Activated naive CD8-positive, alpha-beta T cell treated with anti-CD3 and anti-CD28 coated beads for 36 hours (primary cell): ENCODE data around the gene SLC35B4. TPM values are rescaled to one million over a fixed set of nuclear protein-coding genes. Genes with fewer than 3 reads are reported as not detected.
"Not testable (repeated sequence)": the region's sequence is repeated elsewhere in the genome, so short reads cannot be mapped to it uniquely, and the experiment has no call there.

ENCODE experiments used
- DNase-seq: peaks from one replicate; pipeline ENCODE4 v3.0.0; 2021
- H3K27ac Mint-ChIP-seq: one replicate; pipeline ENCODE4 v1.8.0; 2022; ENCODE audit warnings: mild to moderate bottlenecking, moderate library complexity, mixed read lengths
- H3K27me3 Mint-ChIP-seq: one replicate; pipeline ENCODE4 v1.8.0; 2022; ENCODE audit warnings: mild to moderate bottlenecking, mixed read lengths
- H3K36me3 Mint-ChIP-seq: one replicate; pipeline ENCODE4 v1.8.0; 2021; ENCODE audit warnings: mild to moderate bottlenecking, mixed read lengths
- H3K4me1 Mint-ChIP-seq: one replicate; pipeline ENCODE4 v1.8.0; 2021; ENCODE audit warnings: mixed read lengths
- H3K4me3 Mint-ChIP-seq: one replicate; pipeline ENCODE4 v1.8.0; 2022; ENCODE audit warnings: mild to moderate bottlenecking, moderate library complexity, mixed read lengths
- H3K9me3 Mint-ChIP-seq: one replicate; pipeline ENCODE4 v1.8.0; 2022; ENCODE audit warnings: mixed read lengths
- total RNA-seq, 2 experiments: library from RNA; stranded (reverse); gene quantifications; one replicate each; pipeline ENCODE4 v1.2.3, GENCODE V29; 2021

The SLC35B4 gene
- total RNA-seq, 2 experiments from 2014 or later = 15.7 to 21.0 TPM

DNA sequence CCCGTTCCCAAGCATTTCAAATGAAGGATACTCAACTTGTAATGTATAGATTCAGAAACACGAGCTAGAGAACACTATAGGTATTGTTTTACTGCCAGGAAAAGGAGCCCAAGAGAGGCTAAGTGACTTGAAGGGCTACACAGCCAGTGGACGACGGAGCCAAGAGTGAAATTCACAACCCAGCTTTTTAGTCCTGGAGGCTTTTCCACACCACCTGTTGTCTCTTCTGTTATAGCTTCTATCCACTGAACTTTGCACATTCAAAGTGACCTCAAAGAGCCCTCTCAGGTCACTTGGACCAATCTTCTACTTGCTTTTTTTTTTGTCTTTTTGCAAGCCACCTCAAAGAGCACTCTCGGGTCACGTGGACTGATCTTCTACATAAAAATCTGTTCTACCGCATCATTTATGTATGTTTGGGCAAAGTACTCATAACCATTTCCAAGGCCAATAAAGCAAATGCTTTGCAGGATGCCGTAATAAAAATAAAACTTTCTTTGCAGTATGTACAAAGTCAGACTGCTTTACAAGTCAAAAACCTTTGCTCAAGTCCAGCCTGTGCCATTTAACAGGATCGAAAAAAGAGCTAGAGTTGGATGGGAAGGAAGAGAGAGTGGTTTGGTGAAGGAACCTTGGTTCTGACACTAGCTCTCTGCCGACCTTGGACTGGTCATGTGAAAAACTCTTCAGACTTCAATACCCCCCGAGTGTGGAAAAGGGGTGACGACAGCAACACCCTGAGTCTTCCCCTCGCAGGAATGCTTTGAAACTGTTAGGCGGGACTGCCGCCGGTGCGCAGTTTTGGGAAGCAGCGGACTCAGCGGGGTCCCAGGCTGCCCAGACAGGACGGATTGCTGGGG is 821 bp downstream of the SLC35B4 start:
- Mint-ChIP-seq H3K36me3 (peaks cover 3% of the 10 kb centered on the region), H3K27me3 (no peaks in the 10 kb centered on the region), H3K4me1 (peaks cover 26% of the 10 kb centered on the region), H3K4me3 (peak overlapping the region; percentile 86), H3K9me3 (no peaks in the 10 kb centered on the region), H3K27ac (peak overlapping the region; percentile 67)
- DNase-seq = no peak

DNA sequence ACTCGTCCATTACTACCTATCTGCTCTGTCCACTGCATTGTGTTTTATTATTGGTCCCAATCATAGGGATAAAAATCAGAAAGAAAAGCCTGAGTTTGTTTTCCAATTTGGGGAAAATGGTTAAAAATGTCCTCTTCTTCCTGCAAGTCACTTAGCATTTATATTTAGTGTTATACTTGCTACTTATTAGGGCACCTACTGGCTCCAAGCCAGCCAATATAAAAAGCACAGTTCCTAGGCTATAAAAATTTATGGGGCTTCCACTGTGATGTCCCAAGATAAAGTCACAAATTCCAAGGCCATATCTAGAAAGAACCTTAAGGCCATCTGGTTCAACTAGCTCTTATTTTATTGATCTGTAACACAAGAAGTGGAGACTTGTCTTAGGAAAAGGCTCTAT is 3.2 kb downstream of the SLC35B4 start:
- no peak for DNase-seq
- Mint-ChIP-seq H3K27ac (no peak overlapping the region), H3K4me3 (no peak overlapping the region), H3K9me3 (no peaks in the 10 kb centered on the region), H3K4me1 (peaks cover 26% of the 10 kb centered on the region), H3K27me3 (no peaks in the 10 kb centered on the region), H3K36me3 (peaks cover 3% of the 10 kb centered on the region)

DNA sequence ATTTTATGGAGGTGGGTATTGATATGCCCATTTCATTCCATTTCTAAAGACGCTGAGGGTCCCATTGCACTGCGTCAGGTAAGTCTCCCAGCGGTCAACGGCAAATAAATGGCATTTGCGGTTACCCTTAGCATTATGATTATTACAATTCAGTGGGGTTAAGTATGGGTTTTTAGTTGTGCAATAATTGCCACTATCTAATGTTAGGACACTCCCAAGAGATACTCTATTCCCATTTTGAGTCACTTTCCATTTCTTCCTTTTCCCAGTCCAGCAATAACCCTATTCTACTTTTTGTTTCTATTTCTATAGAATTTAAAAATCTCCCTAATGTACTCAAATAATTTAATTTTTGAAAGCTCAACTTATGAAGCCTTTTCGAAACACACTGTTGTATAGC is 4.0 kb downstream of the SLC35B4 start:
- Mint-ChIP-seq H3K36me3 (peaks cover 6% of the 10 kb centered on the region), H3K4me1 (peaks cover 25% of the 10 kb centered on the region), H3K27ac (no peak overlapping the region), H3K4me3 (no peak overlapping the region), H3K9me3 (no peaks in the 10 kb centered on the region), H3K27me3 (no peaks in the 10 kb centered on the region)
- no peak for DNase-seq

DNA sequence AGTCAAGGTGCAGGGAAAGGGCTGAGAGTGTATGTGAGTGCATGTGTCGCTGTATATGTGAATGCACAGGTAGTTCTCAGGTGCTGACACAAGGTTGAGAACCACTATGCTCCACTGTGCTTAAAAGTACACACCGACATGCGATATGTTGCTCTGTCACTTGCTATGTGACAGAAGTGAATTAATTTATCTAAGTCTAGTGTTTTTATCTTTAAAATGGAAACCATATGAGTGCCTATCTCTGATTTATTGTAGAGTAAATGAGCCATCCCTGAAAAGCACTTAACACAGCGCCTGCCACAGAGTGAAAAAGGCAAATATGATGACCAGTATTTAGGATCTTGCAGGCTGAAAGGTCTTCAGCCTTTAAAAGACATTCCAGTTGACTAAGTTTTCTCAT is 4.9 kb downstream of the SLC35B4 start:
- peaks cover 19% of the 10 kb centered on the region for H3K4me1 Mint-ChIP-seq
- H3K36me3 Mint-ChIP-seq = peaks cover 6% of the 10 kb centered on the region
- H3K9me3 Mint-ChIP-seq = no peaks in the 10 kb centered on the region
- no peaks in the 10 kb centered on the region for H3K27me3 Mint-ChIP-seq
- H3K27ac Mint-ChIP-seq = no peak overlapping the region
- H3K4me3 Mint-ChIP-seq = no peak overlapping the region
- no peak for DNase-seq

DNA sequence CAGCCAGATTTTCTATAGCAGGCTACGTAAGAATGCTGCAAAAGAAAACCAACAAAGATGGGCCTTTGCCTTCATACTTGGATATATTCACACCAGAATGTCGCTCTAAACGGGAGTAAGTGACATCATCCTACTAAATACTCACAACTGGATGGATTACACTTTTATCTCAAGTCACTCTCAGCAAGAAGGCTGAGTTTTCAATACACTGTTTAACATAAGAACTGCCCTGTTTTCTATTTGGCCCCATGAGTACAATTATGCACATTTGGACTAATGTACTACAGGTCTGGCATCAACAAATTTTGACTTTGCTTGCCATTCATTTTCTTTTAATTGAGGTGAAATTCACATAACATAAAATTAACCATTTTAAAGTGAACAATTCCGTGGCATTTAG is 8.2 kb downstream of the SLC35B4 start:
- no peak overlapping the region for H3K4me3 Mint-ChIP-seq
- H3K36me3 Mint-ChIP-seq = peaks cover 7% of the 10 kb centered on the region
- no peaks in the 10 kb centered on the region for H3K27me3 Mint-ChIP-seq
- no peak overlapping the region for H3K27ac Mint-ChIP-seq
- H3K9me3 Mint-ChIP-seq = no peaks in the 10 kb centered on the region
- DNase-seq = no peak
- peaks cover 7% of the 10 kb centered on the region for H3K4me1 Mint-ChIP-seq

DNA sequence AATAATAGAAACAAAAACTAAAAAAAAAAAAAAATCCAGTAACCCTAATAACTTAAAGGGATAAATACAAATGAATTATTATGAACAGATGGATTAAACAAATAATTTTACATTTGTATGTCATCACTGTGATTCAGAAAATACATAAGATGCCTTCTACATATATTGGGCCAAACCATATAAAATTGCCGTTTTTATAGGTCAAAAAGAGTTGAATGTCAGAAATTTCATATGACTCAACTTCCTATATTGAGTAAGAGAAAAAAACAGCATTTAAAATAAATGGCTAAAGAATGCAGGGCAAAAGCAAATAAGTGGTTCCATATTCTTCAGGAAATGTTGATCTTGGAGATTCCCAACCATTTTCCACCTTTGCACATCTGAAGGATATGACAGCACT is 9.4 kb downstream of the SLC35B4 start:
- Mint-ChIP-seq H3K4me3 (no peak overlapping the region), H3K27me3 (no peaks in the 10 kb centered on the region), H3K4me1 (peaks cover 3% of the 10 kb centered on the region), H3K36me3 (peaks cover 6% of the 10 kb centered on the region), H3K9me3 (no peaks in the 10 kb centered on the region), H3K27ac (no peak overlapping the region)
- DNase-seq = no peak

- no peaks in the 10 kb centered on the region for H3K4me1 Mint-ChIP-seq
- H3K27me3 Mint-ChIP-seq = no peaks in the 10 kb centered on the region
- H3K9me3 Mint-ChIP-seq = no peaks in the 10 kb centered on the region
- H3K36me3 Mint-ChIP-seq = peaks cover 11% of the 10 kb centered on the region
- no peak overlapping the region for H3K4me3 Mint-ChIP-seq
- H3K27ac Mint-ChIP-seq = no peak overlapping the region
- DNase-seq = no peak
These were observed 14.6 kb downstream of the SLC35B4 start for GRCh38 chr7:134302120-134302519.

GRCh38 chr7:134301592-134301991 is 15.1 kb downstream of the SLC35B4 start:
- Mint-ChIP-seq H3K36me3 (peaks cover 11% of the 10 kb centered on the region), H3K4me1 (no peaks in the 10 kb centered on the region), H3K9me3 (no peaks in the 10 kb centered on the region), H3K4me3 (no peak overlapping the region), H3K27me3 (no peaks in the 10 kb centered on the region), H3K27ac (no peak overlapping the region)
- DNase-seq = no peak

GRCh38 chr7:134300988-134301387 is 15.7 kb downstream of the SLC35B4 start:
- Mint-ChIP-seq H3K9me3 (no peaks in the 10 kb centered on the region), H3K4me3 (no peak overlapping the region), H3K27ac (no peak overlapping the region), H3K4me1 (no peaks in the 10 kb centered on the region), H3K36me3 (peaks cover 14% of the 10 kb centered on the region), H3K27me3 (no peaks in the 10 kb centered on the region)
- DNase-seq = no peak

DNA sequence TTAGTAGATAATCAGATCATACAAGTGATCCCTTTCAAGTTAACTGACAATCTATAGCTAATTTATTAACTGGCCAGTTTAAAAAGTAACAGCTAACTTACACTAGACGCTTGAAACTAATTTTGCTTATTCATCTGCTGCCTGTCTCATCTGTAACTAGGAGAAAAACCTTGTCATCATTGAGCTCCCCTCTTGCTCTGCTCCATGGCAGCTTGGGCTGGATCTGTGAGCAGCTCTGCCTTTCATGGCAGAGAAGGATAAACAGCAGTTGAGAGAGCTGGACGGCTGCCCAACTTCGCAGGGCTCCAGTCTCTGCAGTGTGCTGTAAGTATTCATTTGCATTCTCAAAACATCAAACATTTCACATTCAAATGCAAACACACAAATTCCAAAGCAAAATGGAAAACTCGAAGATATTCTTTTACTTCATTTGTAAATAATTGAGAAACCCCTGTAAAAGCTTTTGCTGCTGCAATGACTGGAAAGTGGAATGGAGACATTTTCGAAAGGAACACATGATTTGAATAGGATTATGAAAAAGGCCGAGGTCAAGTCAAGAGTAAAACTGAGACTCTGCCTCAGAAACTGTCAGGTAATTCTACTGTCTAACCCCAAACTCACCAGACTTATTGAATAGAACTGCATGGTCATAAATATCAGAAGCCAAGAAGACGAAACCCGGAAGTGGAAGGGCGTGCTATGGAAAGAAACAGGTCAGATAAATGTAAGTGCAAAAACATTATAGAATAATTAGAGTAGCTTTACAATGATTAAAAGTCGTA is 17.6 kb downstream of the SLC35B4 start:
- Mint-ChIP-seq H3K4me1 (no peaks in the 10 kb centered on the region), H3K27me3 (no peaks in the 10 kb centered on the region), H3K4me3 (no peak overlapping the region), H3K36me3 (peaks cover 25% of the 10 kb centered on the region), H3K9me3 (no peaks in the 10 kb centered on the region), H3K27ac (no peak overlapping the region)
- DNase-seq = no peak

- Mint-ChIP-seq H3K36me3 (peaks cover 27% of the 10 kb centered on the region), H3K4me1 (no peaks in the 10 kb centered on the region), H3K4me3 (no peak overlapping the region), H3K27me3 (no peaks in the 10 kb centered on the region), H3K27ac (no peak overlapping the region), H3K9me3 (no peaks in the 10 kb centered on the region)
- DNase-seq = no peak
These were observed 19.2 kb downstream of the SLC35B4 start for GRCh38 chr7:134297489-134297888.

GRCh38 chr7:134295982-134296381 is 20.7 kb downstream of the SLC35B4 start:
- not testable (repeated sequence) for DNase-seq, H3K27me3 Mint-ChIP-seq, H3K27ac Mint-ChIP-seq, H3K4me3 Mint-ChIP-seq, H3K9me3 Mint-ChIP-seq, H3K4me1 Mint-ChIP-seq
- peaks cover 25% of the 10 kb centered on the region for H3K36me3 Mint-ChIP-seq

DNA sequence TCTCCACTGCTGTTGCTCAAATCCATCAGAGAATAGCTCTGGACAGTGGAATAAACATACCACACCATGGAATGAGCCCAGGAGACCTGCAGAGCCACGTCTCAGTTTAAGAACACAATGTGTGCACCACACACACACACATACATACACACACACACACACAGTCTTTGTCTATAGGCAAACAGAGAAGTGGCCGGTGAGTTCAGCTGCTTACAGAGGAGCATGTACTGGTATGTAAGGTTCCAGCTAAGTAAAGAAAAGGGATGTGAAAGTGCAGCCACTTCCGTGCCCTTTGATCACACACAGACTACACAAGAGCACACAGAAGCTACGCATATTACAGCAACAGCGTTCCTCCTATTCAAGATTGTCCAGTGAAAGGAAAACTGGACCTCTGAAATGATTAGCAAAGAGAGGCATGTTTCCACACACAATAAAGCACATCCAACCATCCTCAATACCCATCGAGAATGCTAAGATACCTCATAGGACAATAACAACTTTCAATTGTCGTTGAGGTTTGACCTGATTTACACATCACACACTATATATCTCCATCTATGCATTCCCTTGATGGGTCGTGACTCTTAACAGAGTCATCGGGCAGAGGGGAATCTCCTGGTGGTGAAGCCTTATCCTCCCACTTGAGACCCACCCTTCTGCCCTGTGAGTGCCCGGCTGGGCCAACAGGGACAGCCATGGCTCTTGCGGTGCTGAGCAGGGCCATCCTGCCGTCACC is 23.6 kb downstream of the SLC35B4 start:
- H3K4me1 Mint-ChIP-seq = no peaks in the 10 kb centered on the region
- no peak overlapping the region for H3K27ac Mint-ChIP-seq
- no peaks in the 10 kb centered on the region for H3K27me3 Mint-ChIP-seq
- no peaks in the 10 kb centered on the region for H3K9me3 Mint-ChIP-seq
- DNase-seq = no peak
- H3K4me3 Mint-ChIP-seq = no peak overlapping the region
- H3K36me3 Mint-ChIP-seq = peaks cover 23% of the 10 kb centered on the region

- Mint-ChIP-seq H3K27me3 (no peaks in the 10 kb centered on the region), H3K36me3 (peaks cover 11% of the 10 kb centered on the region), H3K4me1 (no peaks in the 10 kb centered on the region), H3K9me3 (no peaks in the 10 kb centered on the region), H3K4me3 (no peak overlapping the region), H3K27ac (no peak overlapping the region)
- no peak for DNase-seq
These were observed 26.4 kb downstream of the SLC35B4 start for GRCh38 chr7:134290286-134290685.

DNA sequence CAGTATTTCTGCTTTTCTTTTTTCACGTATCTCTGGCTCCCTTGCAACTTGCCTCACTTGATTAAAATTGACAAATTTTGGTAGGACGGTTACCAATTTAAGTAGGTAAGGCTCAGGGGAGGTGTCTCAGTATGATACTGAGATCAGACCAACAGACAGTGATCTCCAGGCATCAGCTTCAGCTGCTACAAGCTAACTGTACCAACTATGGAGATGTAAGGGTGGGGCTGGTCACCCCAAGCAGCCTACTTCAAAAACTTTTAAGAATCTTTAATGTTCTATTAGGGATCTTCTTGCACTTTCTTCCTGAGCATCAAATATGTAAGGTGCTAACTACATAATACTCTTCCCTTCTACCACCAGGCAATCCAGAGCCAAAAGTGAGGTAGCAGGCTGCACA is 26.9 kb downstream of the SLC35B4 start:
- no peak overlapping the region for H3K4me3 Mint-ChIP-seq
- H3K4me1 Mint-ChIP-seq = no peaks in the 10 kb centered on the region
- H3K27me3 Mint-ChIP-seq = no peaks in the 10 kb centered on the region
- H3K9me3 Mint-ChIP-seq = no peaks in the 10 kb centered on the region
- no peak for DNase-seq
- peaks cover 10% of the 10 kb centered on the region for H3K36me3 Mint-ChIP-seq
- H3K27ac Mint-ChIP-seq = no peak overlapping the region
